ENCODE data around the gene KBTBD7.
A peak's percentile ranks its signal among the peaks of the same experiment; 100 is the strongest.

The KBTBD7 gene, protein sequence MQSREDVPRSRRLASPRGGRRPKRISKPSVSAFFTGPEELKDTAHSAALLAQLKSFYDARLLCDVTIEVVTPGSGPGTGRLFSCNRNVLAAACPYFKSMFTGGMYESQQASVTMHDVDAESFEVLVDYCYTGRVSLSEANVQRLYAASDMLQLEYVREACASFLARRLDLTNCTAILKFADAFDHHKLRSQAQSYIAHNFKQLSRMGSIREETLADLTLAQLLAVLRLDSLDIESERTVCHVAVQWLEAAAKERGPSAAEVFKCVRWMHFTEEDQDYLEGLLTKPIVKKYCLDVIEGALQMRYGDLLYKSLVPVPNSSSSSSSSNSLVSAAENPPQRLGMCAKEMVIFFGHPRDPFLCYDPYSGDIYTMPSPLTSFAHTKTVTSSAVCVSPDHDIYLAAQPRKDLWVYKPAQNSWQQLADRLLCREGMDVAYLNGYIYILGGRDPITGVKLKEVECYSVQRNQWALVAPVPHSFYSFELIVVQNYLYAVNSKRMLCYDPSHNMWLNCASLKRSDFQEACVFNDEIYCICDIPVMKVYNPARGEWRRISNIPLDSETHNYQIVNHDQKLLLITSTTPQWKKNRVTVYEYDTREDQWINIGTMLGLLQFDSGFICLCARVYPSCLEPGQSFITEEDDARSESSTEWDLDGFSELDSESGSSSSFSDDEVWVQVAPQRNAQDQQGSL

DNA sequence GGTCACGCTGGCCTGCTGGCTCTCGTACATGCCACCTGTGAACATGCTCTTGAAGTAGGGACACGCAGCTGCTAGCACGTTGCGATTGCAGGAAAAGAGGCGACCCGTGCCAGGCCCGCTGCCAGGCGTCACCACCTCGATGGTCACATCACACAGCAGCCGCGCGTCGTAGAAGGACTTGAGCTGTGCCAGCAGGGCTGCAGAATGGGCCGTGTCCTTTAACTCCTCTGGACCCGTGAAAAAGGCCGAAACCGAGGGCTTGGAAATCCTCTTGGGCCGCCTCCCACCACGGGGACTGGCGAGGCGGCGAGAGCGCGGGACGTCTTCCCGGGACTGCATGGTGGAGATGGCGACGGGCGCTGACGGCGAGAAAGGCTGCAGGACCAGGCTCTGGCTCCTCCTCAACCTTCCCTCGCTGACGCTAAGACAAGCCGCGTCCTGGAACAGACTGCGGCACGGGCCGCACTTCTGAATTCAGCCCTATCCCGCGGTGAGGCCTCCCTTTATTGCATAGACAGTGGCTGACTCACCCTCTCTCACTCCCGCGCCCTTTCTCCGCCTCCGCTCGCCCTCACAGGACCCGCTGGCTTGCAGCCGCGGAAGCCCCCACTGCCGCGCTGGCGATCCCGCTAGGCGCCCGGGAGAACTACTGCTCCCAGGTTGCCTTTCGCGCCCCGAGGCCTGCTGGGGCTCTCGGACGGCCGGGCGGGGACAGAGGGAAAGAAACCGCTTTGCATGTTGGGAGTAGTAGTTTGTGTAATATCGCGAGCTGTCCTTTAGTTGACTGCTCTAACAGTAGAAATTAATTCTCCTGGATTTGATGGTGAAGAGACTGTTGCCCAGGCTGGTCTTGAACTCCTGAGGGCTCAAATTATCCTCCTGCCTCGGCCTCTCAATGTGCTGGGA is at the start of gene KBTBD7:
TSS of gene KBTBD7 (minus strand) at position 651 of the 906 bp plus-strand sequence. CDS start at position 339, 312 bp downstream.
- peak; percentile 96 for DNase-seq

DNA sequence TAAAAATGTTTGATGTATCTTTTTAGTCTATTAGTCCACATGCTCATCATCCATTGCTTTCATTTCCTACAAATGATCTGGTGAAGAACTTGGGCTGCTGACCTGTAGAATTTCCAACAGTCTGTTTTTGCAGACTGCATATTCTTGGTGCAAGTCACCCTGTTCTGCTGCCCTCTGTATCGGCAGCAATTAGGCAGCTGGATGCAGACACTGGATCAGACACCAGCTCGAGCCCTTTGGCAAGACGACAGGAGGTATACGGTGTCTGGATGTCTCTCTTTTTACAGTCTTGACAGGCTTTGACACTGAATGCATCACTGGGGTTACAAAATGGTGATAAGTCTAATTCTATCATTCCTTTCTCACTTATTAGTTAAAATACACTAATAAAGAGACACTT is 47.3 kb upstream of the KBTBD7 start:
- no peak for DNase-seq

DNA sequence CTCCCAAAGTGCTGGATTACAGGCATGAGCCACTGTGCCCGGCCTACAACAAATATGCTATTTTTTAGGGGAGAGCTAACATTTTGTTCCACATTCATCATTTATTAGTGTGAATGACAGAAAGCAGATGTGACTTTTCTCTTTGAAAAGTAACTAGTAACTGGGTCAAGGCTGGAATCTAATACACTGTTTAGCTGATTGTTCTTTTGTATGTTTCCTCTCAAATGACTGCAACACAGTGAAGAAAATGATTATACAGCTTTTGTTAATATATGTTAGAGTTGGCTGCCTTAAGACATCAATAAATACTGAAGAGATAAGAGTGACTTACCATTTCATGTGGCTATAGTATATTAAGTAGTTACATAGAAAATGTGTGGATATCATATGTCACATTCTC is 42.0 kb upstream of the KBTBD7 start:
- no peak for DNase-seq

DNA sequence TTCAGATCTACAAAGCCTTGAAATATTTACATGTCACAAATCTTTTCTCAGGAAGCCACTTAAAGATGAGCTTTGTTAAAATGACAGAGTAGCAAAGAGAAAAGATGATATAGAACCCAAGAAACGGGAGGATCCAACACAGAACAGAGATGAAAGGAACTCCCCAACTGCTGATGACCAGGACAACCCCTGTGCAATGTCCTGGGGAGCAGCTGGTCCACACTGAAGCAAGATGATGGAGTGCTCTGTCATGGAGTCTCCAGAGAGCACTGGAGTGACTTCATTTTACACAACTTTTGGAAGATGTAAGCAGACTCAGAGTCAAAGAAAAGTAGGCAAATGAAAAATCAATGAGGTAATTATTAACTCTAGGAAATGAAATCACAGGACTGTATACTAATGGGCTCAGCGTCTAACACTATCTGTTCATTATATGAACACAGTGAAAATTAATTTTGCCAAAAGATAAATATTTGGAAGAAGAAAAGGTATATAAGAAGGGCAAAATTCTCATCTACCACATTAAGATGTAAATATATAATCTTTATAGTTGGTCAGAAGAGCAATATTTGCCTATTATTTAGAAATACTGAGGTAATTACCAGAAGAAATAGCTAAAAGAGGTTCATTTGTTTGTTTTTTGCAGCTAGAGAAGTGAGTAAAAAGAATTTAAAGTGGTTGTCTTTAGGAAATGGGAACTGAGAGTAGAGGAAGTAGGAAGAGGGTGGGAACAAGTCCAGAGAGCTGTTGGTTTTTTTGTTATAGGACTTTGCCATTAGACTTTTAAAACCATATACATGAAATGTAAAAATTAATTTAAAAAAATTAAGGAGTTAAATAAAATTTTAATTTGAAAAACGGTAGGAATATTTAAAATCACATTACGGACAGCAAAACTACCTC is 38.5 kb upstream of the KBTBD7 start:
- no peak for DNase-seq

DNA sequence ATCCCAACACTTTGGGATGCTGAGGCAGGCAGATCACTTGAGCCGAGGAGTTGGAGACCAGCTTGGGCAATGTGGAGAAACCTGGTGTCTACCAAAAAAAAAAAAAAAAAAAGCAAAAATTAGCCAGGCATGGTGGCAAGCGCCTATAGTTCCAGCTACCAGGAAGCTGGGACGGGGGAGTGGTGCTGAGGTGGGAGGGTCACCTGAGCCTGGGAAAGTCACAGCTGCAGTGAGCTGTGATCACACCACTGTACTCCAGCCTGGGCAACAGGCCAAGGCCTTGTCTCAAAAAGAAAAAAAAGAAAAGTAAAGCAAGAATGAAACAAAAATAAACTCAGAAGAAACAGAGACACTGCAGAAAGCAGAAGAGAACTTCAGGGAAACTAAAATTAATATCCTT is 37.4 kb upstream of the KBTBD7 start:
- no peak for DNase-seq

DNA sequence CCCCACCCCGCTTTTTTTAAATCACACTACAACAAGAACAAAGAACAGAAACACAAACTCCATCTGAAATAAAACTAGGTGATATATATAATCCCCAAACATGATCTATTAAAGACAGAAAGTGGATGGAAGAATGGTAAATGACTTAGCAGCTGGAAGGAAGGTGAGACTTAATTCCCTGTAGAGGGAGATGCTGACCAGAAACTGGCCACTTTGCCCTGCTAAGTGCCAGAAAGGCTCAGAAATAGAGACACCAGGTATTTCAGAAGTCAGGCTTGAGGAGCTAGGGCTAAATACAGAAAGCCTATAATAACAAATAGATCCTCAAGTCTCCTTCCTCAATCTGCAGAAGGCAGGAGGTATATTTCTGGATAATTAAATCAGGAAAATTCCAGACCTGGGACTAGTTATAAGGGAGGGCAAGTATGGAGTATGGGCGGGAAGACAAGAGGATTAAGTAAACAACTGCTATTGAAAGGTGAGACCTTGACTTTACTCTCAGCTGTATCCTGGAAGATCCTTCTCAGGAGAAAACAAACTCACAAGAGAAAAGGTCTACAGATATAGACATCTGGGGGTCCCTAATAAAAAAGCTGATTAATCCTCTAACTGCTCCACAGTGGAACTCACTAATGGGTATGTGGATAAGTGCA is 36.8 kb upstream of the KBTBD7 start:
- DNase-seq: no peak

DNA sequence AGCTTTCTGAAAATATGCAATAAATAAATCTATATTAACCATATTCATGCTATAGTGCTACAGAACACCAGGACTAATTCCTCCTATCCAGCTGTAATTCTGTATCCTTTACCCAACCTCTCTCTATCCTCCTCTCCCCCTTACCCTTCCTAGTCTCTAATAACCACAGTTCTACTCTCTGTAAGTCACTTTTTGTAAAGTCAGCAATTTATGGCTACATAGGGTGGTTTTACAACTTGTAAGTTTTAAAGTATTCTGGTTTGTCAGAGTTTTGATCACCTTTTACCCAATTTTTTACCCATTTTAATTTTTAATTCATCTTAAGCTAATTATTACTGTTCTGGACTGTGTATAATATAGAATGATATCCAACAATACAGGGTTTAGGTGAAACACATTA is 35.0 kb upstream of the KBTBD7 start:
- no peak for DNase-seq

DNA sequence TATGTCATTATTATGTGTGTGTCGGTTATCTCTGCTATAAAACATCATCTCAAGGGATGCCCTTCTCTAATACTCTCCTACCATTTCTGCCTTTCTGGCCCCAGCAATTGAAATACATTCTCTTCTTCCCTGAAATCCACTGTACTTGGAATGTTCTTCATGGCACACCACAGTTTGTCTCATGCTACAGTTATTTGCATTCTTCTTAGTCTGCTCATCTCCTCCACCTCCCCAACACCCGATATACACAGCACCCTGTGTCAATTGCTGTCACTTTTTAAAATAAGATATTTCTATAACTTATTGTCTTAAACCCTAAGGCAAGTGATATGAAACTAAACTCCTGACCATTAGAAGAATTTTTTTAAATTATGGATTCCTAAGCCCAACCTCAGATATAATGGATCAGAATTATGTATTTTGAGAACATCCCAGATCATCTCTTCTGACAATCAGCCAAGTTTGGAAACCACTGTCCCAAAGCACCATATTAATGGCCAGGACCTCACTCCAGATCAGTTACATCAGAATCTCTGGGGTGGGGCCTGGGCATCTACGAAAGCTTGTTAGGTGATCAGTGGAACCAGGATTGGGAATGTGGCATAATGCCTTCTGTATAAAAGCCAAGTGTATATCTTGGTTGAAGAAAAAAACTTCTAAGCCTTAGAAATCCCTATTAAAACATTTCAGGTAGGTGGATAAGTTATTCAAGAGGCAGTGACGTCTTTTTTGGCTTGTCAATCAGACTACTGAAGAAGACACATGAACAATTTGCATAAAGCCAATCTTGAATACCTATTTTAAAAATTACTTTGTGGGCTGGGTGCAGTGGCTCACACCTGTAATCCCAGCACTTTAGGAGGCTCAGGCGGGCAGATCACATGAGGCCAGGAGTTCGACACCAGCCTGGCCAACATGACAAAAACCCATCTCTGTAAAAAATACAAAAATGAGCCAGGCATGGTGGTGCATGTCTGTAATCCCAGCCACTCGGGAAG is 30.0 kb upstream of the KBTBD7 start:
- DNase-seq: no peak

DNA sequence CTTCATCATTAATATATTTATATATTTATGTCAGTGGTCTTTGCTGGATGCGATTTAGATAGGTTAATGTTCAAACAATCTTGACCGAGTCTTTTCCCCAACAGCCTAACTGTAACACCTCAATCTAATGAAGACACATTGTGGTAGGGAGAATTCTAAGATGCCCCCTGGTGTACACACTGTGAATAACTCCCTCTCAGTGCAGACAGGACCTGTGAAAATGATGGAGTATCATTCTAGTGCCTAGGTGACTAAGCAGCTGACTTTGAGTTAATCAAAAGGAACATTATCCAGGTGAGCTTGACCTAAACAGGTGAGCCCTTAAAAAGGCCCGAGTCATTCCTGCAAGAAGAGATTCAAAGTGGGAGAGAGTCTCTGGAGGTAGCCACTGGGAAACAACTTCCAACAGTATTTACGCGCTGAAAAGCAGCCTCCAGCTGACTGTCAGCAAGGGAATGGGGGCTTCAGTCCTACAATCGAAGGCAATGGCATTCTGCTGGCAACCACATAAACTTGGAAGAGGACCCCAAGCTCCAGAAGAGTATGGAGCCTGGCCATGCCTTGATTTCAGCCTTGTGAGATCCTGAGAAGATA is 28.0 kb upstream of the KBTBD7 start:
- peak; percentile 43 for DNase-seq

DNA sequence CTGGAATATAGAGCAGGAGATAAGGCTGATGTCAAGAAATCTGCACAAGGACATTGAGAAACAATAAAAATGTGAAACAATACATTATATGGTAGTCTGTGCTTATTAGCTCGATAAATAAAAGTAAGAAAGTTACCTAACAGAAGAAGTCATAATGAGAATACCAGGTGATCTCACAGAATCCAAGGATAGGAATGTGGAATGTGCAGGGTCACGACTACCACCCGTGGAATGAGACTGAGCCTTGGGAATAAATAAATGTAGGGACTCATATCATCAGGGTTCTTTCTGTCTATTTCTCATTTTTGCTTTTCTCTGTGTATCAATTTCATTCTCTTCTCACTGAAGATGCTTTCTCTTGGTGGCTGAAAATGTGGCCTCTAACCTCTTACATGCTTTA is 26.0 kb upstream of the KBTBD7 start:
- no peak for DNase-seq

DNA sequence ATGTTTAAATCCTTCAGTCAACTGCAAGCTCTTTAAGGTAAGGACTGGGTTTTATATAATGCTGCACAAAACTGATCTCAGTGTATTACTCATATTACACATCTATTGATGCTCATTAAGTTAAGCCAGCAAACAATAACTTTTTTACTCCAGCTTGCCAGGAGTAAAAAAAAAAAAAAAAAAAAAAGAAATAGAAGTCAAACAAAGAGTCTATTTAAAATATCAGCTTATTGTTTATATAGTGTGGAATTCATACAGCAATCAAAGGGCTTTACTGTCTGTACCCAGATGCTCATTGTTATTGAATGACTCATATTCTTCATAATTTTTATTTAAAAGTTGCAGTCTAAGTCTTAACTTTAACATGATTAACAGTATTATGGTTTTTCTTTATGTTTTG is 21.8 kb upstream of the KBTBD7 start:
- DNase-seq: no peak

DNA sequence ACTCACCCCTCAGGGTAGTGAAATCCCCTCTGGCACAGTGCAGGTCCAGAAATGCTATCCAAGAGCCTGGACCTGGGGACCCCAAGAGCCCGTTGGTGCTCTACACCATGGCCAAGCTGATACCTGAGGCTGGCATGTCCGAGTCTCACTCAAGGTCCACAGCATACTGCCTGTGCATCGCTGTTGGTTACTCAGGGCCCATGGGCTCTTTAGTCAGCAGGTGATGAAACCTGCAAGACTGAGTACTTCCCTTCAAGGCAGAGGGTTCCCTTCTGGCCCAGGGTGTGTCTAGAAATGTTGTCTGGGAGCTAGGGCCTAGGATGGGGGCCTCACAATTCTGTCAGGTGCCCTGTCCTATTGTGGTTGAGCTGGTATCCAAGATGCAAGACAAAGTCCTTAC is 19.6 kb upstream of the KBTBD7 start:
- DNase-seq: no peak

DNA sequence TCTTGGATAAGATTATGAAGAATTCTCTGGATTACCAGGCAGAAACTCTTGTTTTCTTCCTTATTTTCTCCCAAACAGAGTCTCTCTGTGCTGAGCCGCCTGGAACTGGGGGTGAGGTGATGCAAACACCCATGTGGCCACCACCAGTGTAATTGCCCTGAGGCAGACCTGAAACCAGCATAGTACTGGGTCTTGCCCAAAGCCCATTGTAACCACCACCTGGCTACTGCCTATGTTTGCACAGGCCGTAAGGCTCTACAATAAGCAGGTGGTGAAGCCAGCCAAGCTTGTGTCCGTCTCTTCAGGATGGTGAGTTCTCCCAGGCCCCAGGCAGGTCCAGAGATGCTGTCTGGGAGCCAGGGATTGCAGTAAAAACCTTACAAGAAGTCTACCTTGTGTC is 18.9 kb upstream of the KBTBD7 start:
- no peak for DNase-seq

DNA sequence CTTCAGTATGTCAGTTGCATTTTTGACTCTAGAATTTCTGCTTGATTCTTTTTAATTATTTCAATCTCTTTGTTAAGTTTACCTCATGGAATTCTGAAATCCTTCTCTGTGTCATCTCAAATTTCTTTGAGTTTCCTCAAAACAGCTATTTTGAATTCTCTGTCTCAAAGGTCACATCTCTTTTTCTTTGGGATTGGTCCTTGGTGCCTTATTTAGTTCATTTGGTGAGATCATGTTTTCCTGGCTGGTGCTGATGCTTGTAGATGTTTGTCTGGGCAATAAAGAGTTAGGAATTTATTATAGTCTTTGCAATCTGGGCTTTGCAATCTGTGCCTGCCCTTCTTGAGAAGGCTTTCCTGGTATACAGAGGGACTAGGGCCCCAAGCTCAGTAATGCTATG is 18.5 kb upstream of the KBTBD7 start:
- no peak for DNase-seq

DNA sequence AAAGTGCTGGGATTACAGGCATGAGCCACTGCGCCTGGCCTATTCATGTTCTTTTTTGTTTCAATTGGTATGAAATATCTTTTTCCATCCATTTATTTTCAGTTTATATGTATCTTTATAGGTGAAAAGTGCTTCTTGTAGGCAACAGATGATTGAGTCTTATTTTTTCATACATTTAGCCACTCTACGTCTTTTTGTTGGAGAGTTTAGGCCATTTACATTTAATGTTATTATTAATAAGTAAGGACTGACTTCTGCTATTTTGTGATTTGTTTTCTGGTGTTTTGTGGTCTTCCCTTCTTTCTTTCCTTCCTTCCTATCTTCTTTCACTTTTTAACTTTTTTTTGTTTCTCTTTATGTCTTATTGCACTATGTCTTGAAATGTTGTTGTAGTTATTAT is 16.7 kb upstream of the KBTBD7 start:
- no peak for DNase-seq

DNA sequence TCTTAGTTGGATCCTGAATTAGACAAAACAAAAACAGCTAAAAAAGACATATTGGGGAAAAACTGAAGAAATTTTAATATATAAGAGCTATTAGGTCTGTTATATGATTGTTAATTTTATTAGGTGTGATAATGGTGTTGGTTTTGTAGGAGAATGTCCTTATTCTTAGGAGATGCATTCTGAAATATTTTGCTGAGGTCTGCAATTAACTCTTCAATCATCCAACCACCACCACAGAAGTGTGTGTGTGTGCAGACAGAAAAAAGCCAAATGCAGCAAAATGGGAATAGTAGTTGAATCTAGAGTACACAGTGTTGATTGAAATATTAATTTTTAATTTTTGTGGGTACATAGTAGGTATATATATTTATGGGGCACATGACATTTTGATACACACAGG is 12.1 kb upstream of the KBTBD7 start:
- DNase-seq: no peak

DNA sequence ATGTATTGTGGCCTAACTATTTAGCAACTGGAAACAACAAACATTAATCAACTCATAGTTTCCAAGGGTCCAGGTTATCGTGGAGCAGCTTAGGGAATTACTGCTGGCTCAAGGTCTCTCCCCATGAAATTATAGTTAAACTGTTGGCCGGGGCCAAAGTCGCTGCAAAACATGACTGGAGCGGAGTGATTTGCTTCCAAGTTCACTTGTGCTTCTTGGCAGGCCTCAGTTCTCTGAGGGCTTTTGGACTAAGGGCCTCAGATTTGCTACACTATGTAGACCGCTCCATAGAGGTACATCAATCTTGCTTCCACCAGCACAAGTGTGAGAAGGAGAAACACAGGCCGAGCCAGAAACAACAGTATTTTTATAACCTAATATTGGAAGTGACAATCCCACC is 9.4 kb upstream of the KBTBD7 start:
- DNase-seq: no peak

DNA sequence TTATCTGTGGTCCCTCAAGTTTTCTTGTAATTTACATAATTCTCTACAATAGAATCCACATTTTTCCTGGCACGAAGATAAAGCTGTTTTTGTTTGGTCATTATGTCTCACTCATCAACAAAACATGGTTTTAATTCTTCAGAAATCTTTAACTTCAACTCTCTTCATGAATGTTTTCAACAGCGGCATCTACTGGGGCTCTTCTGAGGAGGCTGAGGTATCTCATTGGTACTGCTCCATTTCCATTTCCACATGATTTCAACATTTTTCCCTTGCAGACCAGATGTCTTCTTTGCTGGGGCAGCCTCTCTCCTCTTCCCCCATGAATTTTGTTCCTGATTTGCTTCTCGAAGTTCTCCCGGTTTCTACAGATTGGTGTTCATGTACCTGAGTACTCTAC is 5.8 kb upstream of the KBTBD7 start:
- no peak for DNase-seq

DNA sequence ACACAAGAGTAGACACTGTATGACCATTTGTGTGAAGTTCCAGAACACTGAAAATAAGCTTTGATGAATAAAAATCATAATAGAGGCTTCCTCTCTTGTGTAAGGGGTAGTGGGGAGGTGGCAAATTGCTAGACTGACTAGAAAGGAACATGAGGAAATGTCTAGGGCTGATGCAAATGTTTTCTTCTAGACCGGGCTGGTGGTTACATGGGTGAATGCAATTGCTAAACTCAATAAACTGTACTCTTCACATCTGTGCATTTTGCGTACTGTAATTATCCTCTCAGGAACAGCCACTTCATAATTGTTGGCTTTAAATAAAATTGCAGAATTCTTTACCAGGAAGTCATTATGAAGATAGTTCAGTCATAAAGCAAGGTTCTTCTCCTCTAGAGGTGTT is 5.2 kb upstream of the KBTBD7 start:
- DNase-seq: no peak

DNA sequence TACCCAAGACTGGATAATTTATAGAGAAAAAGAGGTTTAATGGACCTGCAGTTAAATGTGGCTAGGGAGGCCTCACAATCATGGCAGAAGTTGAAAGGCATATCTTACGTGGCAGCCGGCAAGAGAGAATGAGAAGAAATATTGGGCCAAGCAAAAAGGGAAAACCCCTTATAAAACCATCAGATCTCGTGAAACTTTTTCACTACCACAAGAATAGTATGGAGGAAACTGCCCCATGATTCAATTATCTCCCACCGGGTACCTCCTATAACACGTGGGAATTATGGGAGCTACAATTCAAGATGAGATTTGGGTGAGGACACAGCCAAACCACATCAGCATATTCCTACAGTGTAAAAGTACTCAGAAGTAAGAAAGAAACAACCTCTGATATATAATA is 4.7 kb upstream of the KBTBD7 start:
- no peak for DNase-seq

Data from stimulated activated CD4-positive, alpha-beta T cell treated with anti-CD3 and anti-CD28 coated beads, Interleukin-1b, Interleukin-23, amount 100 ng/mL, for 48 hours (primary cell).